Stimulated activated CD8-positive, alpha-beta memory T cell treated with anti-CD3 and anti-CD28 coated beads, Interleukin-15, amount 100 ng/mL, for 4 hours (primary cell): ENCODE measurements around the gene EDEM2.
"Not testable (repeated sequence)": the region's sequence is repeated elsewhere in the genome, so short reads cannot be mapped to it uniquely, and the experiment has no call there.

Experiments
- DNase-seq, 2 donors: peaks; one replicate each; pipeline ENCODE4 v3.0.0-alpha.2; 2020; ENCODE audit warnings: low read depth in 2 of 2

EDEM2 gene, protein sequence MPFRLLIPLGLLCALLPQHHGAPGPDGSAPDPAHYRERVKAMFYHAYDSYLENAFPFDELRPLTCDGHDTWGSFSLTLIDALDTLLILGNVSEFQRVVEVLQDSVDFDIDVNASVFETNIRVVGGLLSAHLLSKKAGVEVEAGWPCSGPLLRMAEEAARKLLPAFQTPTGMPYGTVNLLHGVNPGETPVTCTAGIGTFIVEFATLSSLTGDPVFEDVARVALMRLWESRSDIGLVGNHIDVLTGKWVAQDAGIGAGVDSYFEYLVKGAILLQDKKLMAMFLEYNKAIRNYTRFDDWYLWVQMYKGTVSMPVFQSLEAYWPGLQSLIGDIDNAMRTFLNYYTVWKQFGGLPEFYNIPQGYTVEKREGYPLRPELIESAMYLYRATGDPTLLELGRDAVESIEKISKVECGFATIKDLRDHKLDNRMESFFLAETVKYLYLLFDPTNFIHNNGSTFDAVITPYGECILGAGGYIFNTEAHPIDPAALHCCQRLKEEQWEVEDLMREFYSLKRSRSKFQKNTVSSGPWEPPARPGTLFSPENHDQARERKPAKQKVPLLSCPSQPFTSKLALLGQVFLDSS

DNA sequence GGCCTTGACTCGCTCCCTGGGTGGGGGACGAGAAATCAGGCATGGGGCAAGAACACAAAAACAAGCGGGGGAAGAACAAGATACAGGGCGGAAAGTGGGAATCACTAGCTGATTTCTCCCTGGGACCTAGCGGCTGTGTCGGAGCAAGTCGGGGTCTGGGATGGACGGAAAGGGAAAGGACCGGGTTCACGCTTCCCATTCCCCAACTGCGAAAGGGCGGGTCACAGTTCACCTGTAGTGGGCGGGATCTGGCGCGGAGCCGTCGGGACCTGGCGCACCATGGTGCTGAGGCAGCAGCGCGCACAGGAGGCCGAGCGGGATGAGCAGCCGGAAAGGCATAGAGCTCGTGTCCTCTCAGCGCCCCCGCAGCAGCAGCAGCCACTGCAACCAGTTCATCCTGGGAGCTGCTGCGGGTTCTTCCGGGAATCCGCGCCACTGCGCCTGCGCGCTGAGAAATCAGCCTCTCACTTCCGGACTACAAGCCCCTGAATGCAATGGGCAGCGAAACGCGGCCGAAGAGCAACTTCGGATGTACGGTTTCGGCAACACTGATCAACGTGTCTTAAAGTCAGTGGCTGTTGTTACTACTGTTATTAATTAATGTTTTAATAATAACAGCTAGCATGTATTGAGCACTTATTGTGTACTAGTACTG, at the start of gene EDEM2:
Gene EDEM2, minus strand, starts transcription at position 417 of the 655 bp plus-strand sequence. Its CDS starts 78 bp downstream, at position 339.
- peak; percentile 86 for DNase-seq

DNA sequence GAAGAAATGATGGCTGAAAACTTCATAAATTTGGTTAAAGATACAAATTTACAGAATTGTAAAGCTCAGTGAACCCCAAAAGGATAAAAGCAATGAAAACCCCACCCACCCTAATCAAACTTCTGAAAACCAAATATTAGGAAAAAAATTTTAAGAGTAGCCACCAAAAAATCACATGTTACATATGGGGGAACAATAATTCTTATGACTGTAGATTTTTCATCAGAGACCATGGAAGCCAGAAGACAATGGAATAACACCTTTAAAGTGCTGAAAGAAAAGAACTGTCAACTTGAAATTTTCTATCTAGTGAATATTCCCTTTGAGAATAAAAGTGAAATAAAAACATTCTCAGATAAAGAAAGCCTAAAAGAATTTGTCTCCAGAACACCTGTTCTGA, 49.2 kb upstream of the EDEM2 start:
- DNase-seq = no peak

DNA sequence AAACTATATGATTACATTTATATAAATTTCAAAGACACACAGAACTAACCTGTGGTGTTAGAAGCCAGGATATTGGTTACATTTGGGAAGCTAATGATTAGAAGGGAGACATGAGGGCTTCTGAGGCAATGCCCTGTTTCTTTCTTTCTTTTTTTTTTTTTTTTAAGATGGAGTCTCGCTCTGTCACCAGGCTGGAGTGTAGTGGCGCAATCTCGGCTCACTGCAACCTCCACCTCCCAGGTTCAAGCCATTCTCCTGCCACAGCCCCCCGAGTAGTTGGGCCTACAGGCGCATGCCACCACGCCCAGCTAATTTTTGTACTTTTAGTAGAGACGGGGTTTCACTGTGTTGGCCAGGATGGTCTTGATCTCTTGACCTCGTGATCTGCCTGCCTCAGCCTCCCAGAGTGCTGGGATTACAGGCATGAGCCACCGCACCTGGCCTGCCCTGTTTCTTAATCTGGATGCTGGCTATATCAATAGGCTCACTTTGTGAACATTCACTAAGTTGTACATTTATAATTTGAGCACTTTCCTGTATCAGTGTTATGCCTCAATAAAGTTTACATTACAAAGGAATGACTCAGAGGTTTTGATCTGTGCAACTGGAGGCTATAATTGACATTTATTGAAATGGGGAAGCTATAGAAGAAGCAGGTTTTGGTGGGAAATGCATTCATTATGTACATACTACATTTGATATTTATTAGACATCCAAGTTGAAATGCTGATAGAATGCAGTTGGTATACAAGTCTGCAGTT, 46.1 kb upstream of the EDEM2 start:
- DNase-seq = not testable (repeated sequence)

DNA sequence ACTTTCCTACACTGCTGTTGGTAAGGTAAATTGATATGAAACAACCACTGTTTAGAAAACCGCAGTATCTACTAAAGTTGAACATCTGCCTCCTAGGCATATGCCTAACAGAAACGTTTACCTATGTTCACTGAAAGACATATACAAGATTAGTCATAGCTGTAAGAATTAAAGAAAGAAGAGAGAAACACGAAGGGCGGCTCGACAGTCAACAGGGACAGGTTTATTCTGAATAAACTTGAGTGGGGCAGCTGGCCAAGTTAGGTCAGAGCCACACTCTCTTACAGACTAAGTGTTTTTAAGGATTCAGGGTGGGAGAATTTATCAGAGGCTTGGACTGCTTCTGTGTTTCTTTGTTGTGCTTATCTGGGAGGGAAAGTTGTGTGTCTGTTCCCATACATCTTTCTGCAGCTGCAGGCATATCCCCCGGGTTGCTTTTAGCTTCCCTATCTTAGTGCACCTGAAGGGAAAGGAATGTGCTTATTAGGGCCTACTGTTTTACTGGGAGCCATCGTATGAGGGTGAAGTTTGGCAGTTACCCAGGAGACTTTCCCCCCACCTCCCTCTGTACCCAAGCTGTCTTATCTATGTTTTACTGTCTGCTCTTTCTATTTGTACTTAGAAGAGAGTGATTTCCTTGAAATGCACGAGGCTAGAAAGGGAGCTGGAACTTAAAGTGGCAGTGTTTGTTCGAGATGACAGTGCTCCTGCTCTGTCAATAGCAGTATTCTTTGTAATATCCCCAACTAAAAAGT, 45.2 kb upstream of the EDEM2 start:
- no peak for DNase-seq

DNA sequence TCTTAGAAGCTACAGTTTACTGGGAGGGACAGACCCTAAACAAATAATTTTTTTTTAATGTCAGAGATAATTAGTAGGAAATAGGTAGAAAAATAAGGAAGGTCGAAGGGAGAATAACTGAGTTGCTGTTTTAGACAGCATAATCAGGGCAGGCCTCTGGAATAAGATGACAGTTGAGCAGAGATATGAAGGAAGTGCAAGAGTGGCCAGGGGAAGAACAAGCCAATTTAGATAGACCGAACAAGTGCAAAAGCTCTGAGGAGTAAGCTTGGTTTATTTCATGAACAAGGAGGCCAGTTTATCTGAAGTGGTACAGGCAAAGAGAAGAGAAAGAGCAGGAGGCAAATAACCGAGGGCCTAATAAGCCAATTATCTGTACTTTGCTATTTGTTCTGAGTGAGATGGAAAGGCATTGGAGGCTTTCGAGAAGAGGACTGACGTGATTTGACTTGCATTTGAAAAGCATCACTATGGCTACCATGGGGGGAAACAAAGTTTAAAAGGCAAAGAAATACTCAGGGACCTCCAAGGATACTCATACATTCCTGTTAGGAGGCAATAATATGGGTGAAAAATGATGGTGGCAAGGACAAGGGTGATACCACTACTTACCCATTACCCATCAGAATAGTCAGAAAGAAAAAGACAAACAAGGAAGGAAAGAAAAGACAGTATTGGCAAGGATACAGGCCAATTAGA, 44.4 kb upstream of the EDEM2 start:
- DNase-seq = no peak

DNA sequence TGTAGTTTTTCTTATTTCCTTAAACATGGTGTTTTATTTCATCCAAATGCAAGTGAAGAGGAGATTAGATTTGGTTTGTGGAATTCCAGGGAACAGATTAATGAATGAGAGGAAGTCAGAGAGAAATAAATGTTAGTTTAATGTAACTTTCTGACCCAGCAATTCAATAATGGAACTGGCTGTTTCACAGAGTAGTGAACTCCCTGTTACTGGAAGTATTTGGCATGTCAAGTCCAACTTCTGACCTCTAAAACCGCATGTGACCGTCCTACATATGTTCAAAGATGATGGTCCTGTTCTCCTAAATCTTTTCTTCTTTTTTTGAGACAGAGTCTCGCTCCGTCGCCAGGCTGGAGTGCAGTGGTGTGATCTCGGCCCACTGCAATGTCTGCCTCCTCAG, 43.4 kb upstream of the EDEM2 start:
- DNase-seq = no peak

DNA sequence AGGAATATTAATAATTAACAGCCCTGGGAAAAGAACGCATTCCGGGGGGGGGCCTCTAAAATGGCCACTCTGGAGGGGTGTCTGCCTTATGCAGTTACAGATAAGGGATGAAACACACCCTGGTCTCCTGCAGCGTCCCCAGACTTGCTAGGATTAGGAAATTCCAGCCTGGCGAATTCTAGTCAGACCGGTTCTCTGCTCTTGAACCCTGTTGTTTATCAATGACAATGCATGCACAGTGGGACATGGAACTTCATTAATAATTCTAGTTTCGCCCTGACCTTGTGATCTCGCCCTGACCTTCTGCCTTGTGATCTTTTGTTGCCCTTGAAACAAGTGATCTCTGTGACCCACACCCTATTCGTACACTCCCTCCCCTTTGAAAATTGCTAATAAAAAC, 42.1 kb upstream of the EDEM2 start:
- not testable (repeated sequence) for DNase-seq

DNA sequence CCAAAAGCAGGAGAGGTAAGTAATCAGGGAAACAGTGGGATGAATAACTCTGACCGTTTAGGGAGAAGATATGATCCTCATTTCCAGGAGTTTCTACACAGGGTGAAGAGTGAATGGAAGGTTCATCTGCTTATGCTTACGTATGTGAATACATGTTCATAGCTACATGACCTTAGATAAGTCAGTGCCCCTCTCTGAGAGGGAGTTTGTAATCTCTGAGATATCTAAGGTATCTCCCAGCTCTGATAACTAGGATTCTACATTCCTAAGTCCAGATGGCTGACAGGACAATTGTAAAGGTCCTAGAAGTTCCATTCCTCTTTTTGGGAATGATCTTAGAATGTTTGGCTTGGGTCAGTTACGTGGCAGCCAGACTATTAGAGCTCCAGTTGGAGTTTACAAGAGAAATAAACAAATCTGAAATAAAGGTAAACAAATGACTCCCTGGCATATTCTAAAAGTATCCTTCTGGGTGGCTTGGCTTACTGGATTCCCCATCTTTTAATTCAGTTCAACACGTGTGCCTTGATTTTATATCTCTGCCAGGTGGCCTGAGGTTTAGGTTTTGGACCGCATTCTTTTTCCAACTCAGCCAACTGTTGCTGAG, 40.6 kb upstream of the EDEM2 start:
- DNase-seq = no peak

DNA sequence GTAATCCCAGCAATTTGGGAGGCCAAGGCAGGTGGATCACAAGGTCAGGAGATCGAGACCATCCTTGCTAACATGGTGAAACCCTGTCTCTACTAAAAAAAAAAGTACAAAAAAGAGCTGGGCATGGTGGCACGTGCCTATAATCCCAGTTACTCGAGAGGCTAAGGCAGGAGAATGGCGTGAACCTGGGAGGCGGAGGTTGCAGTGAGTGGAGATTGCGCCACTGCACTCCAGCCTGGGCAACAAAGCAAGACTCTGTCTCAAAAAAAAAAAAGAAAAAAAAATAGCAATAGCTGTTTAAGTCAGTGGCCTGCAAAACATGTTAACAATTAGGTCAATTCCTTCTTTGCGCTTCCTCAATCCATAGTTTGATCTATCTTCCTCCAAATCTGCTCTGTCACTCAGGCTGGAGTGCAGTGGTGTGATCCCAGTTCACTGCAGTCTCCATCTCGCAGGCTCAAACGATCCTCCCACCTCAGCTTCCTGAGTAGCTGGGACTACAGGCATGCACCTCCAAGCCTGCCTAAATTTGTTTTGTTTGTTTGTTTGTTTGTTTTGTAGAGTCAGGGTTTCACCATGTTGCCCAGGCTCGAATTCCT, 39.7 kb upstream of the EDEM2 start:
- not testable (repeated sequence) for DNase-seq

DNA sequence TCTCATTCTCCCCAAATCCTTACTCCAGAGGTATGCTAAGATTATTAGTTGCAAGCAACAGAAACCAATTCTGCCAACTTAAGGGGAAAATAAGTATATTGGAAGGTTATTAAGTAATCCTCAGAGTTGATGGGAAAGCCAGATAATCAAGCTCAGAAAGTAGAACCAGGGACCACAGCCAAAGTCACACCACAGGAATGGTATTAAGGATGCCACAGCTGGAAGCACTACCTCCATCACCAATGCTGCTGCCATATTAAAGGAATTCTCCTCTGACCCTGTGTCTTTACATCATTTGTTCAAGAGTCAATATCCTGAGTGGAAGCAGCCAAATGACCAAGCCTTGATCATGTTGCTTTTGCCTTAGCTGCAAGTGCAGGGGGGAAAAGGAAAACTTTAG, 34.6 kb upstream of the EDEM2 start:
- no peak for DNase-seq

DNA sequence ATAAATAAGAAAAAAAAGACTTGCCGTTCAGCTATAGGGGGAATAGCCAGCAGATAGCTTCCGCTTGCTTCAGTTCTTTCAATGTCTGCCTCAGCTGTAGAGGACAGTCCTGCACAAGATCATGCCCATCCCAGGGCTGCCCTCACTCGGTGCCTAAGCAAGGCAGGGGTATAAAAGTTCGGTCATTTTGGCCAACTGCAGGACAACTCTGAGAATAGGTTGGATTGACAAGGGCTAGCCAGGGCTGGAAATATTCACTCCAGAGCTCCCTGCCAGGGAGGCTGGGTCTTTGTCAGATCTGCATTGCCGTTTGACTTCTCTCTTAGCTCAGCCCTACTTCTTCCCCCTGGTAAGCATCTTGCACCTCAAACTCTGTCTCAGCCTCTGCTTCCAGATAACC, 33.1 kb upstream of the EDEM2 start:
- DNase-seq = no peak

DNA sequence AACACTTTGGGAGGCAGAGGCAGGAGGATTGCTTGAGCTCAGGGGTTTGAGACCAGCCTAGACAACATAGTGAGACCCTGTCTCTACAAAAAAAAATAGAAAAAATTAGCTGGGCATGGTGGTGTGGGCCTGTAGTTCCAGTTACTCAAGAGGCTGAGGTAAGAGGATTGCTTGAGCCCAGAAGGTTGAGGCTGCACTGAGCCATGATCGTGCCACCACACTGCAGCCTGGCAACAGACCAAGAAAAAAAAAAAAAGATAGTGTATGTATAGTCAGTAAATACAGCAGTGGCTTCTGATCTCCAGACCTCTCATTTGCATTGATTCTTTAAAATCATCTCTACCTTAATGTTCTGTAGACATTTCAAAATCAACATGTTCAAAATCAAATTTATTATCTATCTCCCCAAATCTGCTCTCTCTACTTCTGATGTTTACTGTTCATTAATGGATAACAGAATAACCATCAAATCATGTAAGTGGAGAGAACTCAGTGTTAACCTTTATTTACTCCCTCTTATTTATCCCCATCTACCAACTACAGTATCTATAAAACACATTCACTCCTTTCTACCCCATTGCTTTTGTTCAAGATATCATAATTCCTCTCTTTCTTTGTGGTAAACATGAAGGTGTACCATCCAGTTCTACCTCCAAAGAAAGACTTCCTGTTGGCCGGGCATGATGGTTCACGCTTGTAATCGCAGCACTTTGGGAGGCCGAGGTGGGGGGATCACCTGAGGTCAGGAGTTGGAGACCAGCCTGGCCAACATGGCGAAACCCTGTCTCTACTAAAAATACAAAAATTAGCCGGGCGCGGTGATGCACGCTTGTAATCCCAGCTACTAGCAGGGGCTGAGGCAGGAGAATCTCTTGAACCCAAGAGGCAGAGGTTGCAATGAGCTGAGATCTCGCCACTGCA, 32.4 kb upstream of the EDEM2 start:
- DNase-seq = no peak

DNA sequence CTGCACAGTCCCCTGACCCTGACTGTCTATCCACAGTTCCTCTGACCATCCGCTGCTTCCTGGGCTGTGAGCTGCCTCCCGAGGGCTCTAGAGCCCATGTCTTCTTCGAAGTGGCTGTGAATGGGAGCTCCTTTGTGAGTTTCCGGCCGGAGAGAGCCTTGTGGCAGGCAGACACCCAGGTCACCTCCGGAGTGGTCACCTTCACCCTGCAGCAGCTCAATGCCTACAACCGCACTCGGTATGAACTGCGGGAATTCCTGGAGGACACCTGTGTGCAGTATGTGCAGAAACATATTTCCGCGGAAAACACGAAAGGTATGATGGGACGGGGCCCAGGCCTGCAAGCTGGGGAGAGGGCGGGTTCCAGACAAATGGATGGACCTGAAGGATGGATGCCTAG, 29.0 kb upstream of the EDEM2 start:
- DNase-seq = no peak

DNA sequence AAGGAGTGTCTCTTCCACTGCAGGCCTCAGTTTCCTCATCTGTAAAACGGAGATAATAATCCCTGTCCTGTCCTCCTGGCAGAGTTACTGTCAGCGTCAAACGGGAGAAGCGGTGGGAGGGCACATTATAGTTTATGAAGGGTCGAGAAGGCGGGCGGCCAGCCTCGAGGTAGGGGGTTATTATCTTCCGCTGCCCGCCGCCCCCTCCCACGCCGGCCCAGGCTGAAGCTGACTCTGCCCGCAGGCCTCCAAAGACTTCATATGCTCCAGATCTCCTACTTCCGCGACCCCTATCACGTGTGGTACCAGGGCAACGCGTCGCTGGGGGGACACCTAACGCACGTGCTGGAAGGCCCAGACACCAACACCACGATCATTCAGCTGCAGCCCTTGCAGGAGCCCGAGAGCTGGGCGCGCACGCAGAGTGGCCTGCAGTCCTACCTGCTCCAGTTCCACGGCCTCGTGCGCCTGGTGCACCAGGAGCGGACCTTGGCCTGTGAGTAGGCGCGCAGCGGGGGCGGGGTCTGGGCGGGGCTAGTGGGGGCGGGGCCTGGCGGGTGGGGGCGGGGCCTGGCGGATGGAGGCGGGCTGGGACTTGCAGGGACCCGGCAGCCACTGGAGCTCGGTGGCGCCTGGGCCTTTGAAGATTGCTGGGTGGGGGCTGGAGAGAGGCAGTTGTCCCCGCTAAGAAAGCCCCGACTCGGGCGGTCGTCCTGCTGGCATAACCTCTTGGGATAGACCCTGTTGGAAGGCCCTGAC, 27.5 kb upstream of the EDEM2 start:
- no peak for DNase-seq

DNA sequence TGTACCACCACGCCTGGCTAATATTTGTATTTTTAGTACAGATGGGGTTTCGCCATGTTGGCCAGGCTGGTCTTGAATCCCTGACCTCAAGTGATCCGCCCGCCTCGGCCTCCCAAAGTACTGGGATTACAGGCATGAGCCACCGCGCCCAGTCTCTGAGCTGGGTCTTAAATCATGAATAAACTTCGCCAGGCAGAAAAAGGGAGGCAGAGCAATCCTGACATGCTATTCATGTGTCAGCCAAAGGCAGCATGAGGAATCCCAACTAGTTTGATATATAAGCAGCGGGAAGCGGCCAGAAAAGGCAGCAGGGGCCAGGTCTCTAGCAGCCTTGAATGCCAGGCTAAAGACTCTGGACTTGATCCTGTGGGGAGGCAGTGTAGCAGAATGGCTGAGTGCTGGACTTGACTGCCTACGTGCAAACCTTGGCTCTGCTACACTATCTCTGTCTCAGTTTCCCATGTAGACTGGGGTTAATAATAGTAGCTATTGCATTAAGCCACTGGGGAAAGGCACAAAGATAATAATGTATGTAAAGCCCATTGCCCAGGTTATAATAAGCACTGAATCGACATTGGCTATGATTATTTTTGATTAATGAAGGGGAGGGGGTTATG, 26.5 kb upstream of the EDEM2 start:
- DNase-seq = no peak

DNA sequence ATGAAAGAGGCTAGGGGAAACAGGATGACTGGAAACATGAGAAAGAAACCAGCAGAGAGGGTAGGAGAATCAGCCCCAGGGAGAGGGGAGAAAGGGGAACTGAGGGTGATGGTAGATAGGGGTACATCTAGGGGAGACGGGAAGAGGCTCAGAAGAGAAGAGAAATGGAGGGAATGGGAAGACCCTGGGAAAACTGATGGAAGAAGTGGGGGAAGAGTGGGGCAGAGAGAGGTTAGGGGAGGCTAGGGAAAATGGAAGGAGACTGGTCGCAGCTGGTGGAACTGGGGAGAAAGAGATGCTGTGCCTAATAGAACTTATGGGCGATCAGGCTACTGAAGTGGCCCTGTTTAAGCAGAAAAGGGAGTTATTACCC, 25.3 kb upstream of the EDEM2 start:
- DNase-seq = no peak

DNA sequence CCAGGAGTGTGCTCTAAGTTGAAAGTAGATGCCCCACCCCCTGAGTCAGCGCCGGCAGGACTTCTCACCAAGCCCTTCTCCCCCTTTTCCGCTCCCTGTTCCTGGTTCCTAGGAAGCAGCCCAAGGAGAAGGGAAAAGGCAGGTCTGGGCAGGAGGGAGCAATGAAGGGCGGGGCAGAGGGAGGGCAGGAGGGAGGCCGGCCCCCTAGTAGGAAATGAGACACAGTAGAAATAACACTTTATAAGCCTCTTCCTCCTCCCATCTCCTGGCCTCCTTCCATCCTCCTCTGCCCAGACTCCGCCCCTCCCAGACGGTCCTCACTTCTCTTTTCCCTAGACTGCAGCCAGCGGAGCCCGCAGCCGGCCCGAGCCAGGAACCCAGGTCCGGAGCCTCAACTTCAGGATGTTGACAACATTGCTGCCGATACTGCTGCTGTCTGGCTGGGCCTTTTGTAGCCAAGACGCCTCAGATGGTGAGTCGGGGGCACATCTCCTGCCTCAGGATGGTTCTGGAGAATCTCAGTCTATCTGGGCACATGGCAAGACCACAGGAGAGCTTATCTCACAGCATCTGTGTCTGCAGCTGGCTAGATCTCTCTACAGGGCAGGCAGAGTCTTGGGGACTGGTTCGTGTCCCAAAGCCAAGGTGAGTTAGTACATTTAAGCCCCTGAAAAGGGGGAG, 24.8 kb upstream of the EDEM2 start, which contains the start of gene PROCR:
Gene PROCR, plus strand, starts transcription at position 320 of the 681 bp plus-strand sequence. Its CDS starts 83 bp downstream, at position 403.
- no peak for DNase-seq
